Ishikawa (cell line): ENCODE data around the gene ACR.

Source experiments
- CEBPB ChIP-seq: IDR thresholded peaks from 2 replicates; pipeline ENCODE4 v1.6.1; 2012
- CREB1 ChIP-seq: IDR thresholded peaks from 2 replicates; pipeline ENCODE4 v1.6.1; 2012; ENCODE audit warnings: low read depth
- EGR1 ChIP-seq: IDR thresholded peaks from 2 replicates; pipeline ENCODE4 v1.6.1; 2012
- EP300 ChIP-seq: IDR thresholded peaks from 2 replicates; pipeline ENCODE4 v1.6.1; 2012; ENCODE audit warnings: borderline replicate concordance
- FOXM1 ChIP-seq: IDR thresholded peaks from 2 replicates; pipeline ENCODE4 v1.6.1; 2012; ENCODE audit warnings: low read depth, borderline replicate concordance
- NFIC ChIP-seq: IDR thresholded peaks from 2 replicates; pipeline ENCODE4 v1.6.1; 2012
- RAD21 ChIP-seq: IDR thresholded peaks from 2 replicates; pipeline ENCODE4 v1.6.1; 2012; ENCODE audit warnings: low read depth
- TAF1 ChIP-seq: IDR thresholded peaks from 2 replicates; pipeline ENCODE4 v1.6.1; 2012; ENCODE audit warnings: low read depth, mild to moderate bottlenecking
- TCF12 ChIP-seq: IDR thresholded peaks from 2 replicates; pipeline ENCODE4 v1.6.1; 2012; ENCODE audit warnings: low read depth
- TEAD4 ChIP-seq: IDR thresholded peaks from 2 replicates; pipeline ENCODE4 v1.6.1; 2012
- YY1 ChIP-seq: IDR thresholded peaks from 2 replicates; pipeline ENCODE4 v1.6.1; 2012; ENCODE audit warnings: low read depth
- ZBTB7A ChIP-seq: IDR thresholded peaks from 2 replicates; pipeline ENCODE4 v1.6.1; 2012; ENCODE audit warnings: low read depth
- TF ChIP-seq, protein P1 (sequence below): IDR thresholded peaks from 2 replicates; pipeline ENCODE4 v1.6.1; 2012
- TF ChIP-seq, protein P2 (sequence below): IDR thresholded peaks from 2 replicates; pipeline ENCODE4 v1.6.1; 2012
- TF ChIP-seq, protein P3 (sequence below): IDR thresholded peaks from 2 replicates; pipeline ENCODE4 v1.6.1; 2012; ENCODE audit warnings: low read depth, mild to moderate bottlenecking

ACR gene

DNA sequence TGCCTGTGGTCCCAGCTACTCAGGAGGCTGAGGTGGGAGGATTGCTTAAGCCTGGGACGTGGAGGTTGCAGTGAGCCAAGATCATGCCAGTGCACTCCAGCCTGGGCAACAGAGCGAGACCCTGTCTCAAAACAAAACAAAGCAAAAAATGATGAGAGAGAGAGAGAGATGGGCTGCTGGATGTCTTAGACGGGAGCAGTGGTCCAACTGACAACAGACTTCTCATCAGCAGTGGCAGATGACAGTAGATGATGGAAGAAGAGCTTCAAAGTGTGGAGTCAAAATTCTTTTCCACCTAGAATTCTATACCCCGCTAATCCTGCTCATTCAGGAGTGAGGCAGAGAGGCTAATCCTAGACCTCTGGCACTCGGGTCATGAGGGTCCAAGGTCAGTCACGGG, 29.0 kb upstream of the ACR start:
- TF ChIP-seq FOXM1 (no peak), TEAD4 (no peak), ZBTB7A (no peak), YY1 (no peak), RAD21 (no peak), NFIC (no peak), CEBPB (no peak), EP300 (no peak), CREB1 (no peak)
- TF ChIP-seq, protein P1, sequence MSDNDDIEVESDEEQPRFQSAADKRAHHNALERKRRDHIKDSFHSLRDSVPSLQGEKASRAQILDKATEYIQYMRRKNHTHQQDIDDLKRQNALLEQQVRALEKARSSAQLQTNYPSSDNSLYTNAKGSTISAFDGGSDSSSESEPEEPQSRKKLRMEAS: no peak
- TF ChIP-seq, protein P2, sequence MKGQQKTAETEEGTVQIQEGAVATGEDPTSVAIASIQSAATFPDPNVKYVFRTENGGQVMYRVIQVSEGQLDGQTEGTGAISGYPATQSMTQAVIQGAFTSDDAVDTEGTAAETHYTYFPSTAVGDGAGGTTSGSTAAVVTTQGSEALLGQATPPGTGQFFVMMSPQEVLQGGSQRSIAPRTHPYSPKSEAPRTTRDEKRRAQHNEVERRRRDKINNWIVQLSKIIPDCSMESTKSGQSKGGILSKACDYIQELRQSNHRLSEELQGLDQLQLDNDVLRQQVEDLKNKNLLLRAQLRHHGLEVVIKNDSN: no peak
- TF ChIP-seq, protein P3, sequence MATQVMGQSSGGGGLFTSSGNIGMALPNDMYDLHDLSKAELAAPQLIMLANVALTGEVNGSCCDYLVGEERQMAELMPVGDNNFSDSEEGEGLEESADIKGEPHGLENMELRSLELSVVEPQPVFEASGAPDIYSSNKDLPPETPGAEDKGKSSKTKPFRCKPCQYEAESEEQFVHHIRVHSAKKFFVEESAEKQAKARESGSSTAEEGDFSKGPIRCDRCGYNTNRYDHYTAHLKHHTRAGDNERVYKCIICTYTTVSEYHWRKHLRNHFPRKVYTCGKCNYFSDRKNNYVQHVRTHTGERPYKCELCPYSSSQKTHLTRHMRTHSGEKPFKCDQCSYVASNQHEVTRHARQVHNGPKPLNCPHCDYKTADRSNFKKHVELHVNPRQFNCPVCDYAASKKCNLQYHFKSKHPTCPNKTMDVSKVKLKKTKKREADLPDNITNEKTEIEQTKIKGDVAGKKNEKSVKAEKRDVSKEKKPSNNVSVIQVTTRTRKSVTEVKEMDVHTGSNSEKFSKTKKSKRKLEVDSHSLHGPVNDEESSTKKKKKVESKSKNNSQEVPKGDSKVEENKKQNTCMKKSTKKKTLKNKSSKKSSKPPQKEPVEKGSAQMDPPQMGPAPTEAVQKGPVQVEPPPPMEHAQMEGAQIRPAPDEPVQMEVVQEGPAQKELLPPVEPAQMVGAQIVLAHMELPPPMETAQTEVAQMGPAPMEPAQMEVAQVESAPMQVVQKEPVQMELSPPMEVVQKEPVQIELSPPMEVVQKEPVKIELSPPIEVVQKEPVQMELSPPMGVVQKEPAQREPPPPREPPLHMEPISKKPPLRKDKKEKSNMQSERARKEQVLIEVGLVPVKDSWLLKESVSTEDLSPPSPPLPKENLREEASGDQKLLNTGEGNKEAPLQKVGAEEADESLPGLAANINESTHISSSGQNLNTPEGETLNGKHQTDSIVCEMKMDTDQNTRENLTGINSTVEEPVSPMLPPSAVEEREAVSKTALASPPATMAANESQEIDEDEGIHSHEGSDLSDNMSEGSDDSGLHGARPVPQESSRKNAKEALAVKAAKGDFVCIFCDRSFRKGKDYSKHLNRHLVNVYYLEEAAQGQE: no peak

DNA sequence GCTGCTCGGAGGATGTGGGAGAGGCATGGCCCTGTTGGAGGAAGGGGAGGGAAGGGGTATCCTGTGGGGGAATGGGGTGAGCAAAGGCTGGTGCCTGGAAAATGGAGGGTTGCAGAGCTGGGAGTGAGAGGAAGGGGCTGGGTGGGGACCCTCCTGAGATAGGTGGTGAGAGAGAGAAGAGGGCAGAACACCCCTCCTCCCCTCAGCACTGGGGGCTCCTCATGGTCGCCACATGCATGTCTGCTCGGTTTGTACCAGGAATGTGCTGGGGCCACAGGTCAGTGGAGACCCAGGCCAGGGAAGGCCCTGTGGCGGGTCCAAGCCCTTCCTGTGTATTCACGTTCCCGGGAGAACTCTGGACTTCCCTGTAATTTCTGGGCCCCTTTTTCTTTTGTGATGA, 27.8 kb upstream of the ACR start:
- TF ChIP-seq CREB1: no peak
- TF ChIP-seq EP300: no peak
- no peak for TF ChIP-seq ZBTB7A
- TF ChIP-seq NFIC: no peak
- TF ChIP-seq, protein P1: no peak
- TF ChIP-seq TCF12: no peak
- TF ChIP-seq TEAD4: no peak
- no peak for TF ChIP-seq TAF1
- TF ChIP-seq, protein P2: no peak
- TF ChIP-seq, protein P3: no peak
- TF ChIP-seq EGR1: no peak
- no peak for TF ChIP-seq CEBPB

DNA sequence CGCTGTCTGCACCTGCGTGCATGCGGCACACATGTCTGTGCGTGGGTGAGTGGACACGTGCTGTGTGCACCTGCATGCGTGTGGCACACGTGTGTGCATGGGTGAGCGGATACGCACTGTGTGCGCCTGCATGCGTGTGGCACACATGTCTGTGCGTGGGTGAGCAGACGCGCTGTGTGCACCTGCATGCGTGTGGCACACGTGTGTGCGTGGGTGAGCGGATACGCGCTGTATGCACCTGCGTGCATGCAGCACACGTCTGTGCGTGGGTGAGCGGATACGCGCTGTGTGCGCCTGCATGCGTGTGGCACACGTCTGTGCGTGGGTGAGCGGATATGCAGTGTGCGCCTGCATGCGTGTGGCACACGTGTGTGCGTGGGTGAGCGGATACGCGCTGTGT, 27.1 kb upstream of the ACR start:
- TF ChIP-seq FOXM1 (no peak), CEBPB (no peak), TAF1 (no peak)

DNA sequence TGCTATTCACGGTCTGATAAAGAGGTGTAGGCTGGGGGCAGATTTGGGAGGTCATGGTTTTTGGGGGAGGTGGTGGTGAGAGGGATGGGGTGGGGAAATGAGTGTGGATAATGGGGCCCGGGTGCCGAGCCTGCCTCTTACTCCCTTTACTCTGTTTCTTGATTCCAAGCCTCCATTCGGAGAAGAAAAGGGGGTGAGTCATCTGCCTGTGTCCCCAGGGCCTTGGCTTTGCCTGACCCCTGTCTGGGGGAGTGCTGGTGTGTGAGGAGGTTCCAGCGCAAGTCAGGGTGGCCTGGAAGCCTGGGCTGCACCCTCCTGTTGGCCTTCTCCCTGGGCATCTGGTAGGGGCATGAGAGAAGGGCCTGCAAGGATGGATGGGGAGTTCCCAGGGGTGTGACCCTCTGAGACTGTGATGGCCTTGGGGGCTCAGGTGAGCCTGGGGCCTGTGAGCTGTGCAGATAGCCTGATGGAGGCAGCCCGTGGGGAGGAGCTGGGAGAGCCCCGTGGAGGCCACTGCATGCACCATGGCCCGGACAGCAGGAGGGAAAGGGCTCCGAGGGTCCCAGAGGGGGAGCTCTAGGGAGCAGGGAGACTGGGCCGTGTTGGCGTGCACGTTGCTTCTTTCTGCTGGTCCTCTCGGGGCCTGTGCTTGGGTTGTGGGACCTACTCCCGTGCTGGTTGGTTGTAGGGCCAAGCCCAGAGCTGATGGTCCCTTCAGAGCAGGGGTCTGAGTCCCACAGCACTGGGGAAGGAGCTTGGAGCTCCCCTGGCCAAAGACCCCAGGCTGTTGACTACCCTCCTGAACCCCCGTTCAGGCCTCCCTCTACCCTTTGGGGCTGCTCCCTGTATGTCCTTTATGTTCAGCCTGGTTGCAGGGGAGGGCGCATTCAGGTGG, 26.3 kb upstream of the ACR start:
- TF ChIP-seq, protein P3: no peak
- TF ChIP-seq TEAD4 (no peak), TAF1 (no peak), YY1 (no peak), EP300 (no peak), NFIC (no peak), EGR1 (no peak)
- TF ChIP-seq, protein P1: no peak
- TF ChIP-seq, protein P2: no peak
